Measurements from ENCODE around the gene C1orf56.

Gene C1orf56

GRCh38 chr1:151037032-151037431 is 10.5 kb upstream of the C1orf56 start:
- Histone ChIP-seq H3K9ac (ENCODE audit: low read length) (no peak overlapping the region), H3F3A (ENCODE audit: insufficient read depth) (no peaks in the 10 kb centered on the region), H2AFZ (ENCODE audit: low read depth, low read length, severe bottlenecking) (no peak overlapping the region), H4K20me1 (ENCODE audit: low read depth, low read length) (no peaks in the 10 kb centered on the region), H3K4me3 (ENCODE audit: insufficient read depth, low read length, poor library complexity, severe bottlenecking) (no peak overlapping the region), H3K4me2 (ENCODE audit: low read depth, low read length, poor library complexity, severe bottlenecking) (no peak overlapping the region), H3K27me3 (ENCODE audit: low read length) (no peaks in the 10 kb centered on the region), H3K27ac (ENCODE audit: low read depth, low read length) (no peak overlapping the region), H3K9me3 (ENCODE audit: insufficient read depth, low read length) (no peaks in the 10 kb centered on the region), H3K79me2 (ENCODE audit: insufficient read depth, low read length) (no peaks in the 10 kb centered on the region), H3K36me3 (ENCODE audit: low read length) (no peaks in the 10 kb centered on the region), H3K9me2 (replicated peaks; ENCODE audit: insufficient read depth, low read length) (no peaks in the 10 kb centered on the region)
- TF ChIP-seq CTCF (IDR thresholded peaks at IDR 0.05; ENCODE audit: insufficient read depth, low read length, poor library complexity, severe bottlenecking) = no peak
- no peak for TF ChIP-seq EZH2phosphoT487 (conservative IDR thresholded peaks at IDR 0.05; ENCODE audit: low read length)

- Histone ChIP-seq H3K36me3 (ENCODE audit: low read length) (no peaks in the 10 kb centered on the region), H3K9me3 (ENCODE audit: insufficient read depth, low read length) (no peaks in the 10 kb centered on the region), H3F3A (ENCODE audit: insufficient read depth) (no peaks in the 10 kb centered on the region), H4K20me1 (ENCODE audit: low read depth, low read length) (no peaks in the 10 kb centered on the region), H3K4me2 (ENCODE audit: low read depth, low read length, poor library complexity, severe bottlenecking) (no peak overlapping the region), H3K4me3 (ENCODE audit: insufficient read depth, low read length, poor library complexity, severe bottlenecking) (no peak overlapping the region), H3K9ac (ENCODE audit: low read length) (no peak overlapping the region), H2AFZ (ENCODE audit: low read depth, low read length, severe bottlenecking) (no peak overlapping the region), H3K9me2 (replicated peaks; ENCODE audit: insufficient read depth, low read length) (no peaks in the 10 kb centered on the region), H3K79me2 (ENCODE audit: insufficient read depth, low read length) (no peaks in the 10 kb centered on the region), H3K27ac (ENCODE audit: low read depth, low read length) (no peak overlapping the region), H3K27me3 (ENCODE audit: low read length) (no peaks in the 10 kb centered on the region)
- TF ChIP-seq CTCF (IDR thresholded peaks at IDR 0.05; ENCODE audit: insufficient read depth, low read length, poor library complexity, severe bottlenecking) (no peak), EZH2phosphoT487 (conservative IDR thresholded peaks at IDR 0.05; ENCODE audit: low read length) (no peak)
These were observed 8.0 kb upstream of the C1orf56 start for GRCh38 chr1:151039521-151039920.

GRCh38 chr1:151043163-151043562 is 4.4 kb upstream of the C1orf56 start:
- Histone ChIP-seq H3K4me3 (ENCODE audit: insufficient read depth, low read length, poor library complexity, severe bottlenecking) (no peak overlapping the region), H4K20me1 (ENCODE audit: low read depth, low read length) (no peaks in the 10 kb centered on the region), H3K36me3 (ENCODE audit: low read length) (no peaks in the 10 kb centered on the region), H3K4me2 (ENCODE audit: low read depth, low read length, poor library complexity, severe bottlenecking) (no peak overlapping the region), H3K27ac (ENCODE audit: low read depth, low read length) (no peak overlapping the region), H3F3A (ENCODE audit: insufficient read depth) (no peaks in the 10 kb centered on the region), H3K9me3 (ENCODE audit: insufficient read depth, low read length) (no peaks in the 10 kb centered on the region), H2AFZ (ENCODE audit: low read depth, low read length, severe bottlenecking) (no peak overlapping the region), H3K9me2 (replicated peaks; ENCODE audit: insufficient read depth, low read length) (no peaks in the 10 kb centered on the region), H3K27me3 (ENCODE audit: low read length) (no peaks in the 10 kb centered on the region), H3K79me2 (ENCODE audit: insufficient read depth, low read length) (no peaks in the 10 kb centered on the region), H3K9ac (ENCODE audit: low read length) (no peak overlapping the region)
- TF ChIP-seq CTCF (IDR thresholded peaks at IDR 0.05; ENCODE audit: insufficient read depth, low read length, poor library complexity, severe bottlenecking) (no peak), EZH2phosphoT487 (conservative IDR thresholded peaks at IDR 0.05; ENCODE audit: low read length) (no peak)

All from SU-DHL-6 (cell line).